ENCODE results near the gene TBL1X.
"Not testable (repeated sequence)": the region's sequence is repeated elsewhere in the genome, so short reads cannot be mapped to it uniquely, and the experiment has no call there.

The TBL1X gene

DNA sequence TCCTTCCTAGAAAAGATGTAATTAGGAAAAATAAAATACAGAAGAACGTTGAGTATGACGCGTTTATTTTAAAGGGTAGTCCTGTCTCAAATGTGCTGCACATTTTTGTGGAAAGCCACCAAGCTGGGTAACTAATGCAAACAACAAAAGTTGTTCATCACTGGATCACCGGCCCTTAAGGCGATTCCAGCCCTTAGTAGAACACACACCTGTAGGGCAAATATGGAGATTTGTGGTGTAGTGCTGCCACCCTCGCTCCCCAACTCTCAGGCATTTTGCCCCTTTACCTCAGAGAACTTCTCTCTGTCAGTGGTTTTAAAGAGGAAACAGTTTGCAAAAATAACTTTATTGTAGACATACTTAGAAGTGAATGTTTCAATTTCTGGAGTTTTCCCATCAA is 1.9 kb downstream of the TBL1X start:
- in situ Hi-C loops (cut with MboI; ENCODE audit: low sequenced_read_pairs, unreplicated experiment): loop anchor here (25.0 kb wide), 1 partner anchor 246 kb away; no protein-coding TSS in a partner anchor
- no peak for DNase-seq (ENCODE audit: low spot score)
- TF ChIP-seq, protein P1, sequence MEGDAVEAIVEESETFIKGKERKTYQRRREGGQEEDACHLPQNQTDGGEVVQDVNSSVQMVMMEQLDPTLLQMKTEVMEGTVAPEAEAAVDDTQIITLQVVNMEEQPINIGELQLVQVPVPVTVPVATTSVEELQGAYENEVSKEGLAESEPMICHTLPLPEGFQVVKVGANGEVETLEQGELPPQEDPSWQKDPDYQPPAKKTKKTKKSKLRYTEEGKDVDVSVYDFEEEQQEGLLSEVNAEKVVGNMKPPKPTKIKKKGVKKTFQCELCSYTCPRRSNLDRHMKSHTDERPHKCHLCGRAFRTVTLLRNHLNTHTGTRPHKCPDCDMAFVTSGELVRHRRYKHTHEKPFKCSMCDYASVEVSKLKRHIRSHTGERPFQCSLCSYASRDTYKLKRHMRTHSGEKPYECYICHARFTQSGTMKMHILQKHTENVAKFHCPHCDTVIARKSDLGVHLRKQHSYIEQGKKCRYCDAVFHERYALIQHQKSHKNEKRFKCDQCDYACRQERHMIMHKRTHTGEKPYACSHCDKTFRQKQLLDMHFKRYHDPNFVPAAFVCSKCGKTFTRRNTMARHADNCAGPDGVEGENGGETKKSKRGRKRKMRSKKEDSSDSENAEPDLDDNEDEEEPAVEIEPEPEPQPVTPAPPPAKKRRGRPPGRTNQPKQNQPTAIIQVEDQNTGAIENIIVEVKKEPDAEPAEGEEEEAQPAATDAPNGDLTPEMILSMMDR (IDR thresholded peaks at IDR 0.05; ENCODE audit: borderline replicate concordance, control extremely low read depth, extremely low read depth, insufficient read depth, missing control alignments): no peak

DNA sequence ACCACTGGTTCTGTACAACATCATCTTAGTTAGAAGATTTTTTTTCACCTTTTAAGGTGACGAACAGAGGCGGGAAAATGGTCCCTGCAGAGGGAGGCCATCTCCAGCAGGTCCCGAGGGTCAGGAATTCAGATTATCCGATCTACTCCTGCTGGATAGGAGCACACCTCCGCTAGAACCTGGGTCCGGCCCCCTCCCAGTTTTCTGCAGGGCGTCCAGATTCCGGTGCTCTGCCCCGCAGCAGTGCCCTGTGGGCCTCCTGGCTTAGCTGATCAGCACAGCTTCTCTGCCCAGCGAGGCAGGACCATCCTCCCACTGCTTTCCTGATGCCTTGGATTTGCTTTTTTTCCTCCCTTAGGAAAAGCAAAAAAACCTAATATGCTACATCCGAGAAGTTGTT is 2.3 kb downstream of the TBL1X start:
- in situ Hi-C loops (cut with MboI; ENCODE audit: low sequenced_read_pairs, unreplicated experiment): loop anchor here (25.0 kb wide), 1 partner anchor 245 kb away; no protein-coding TSS in a partner anchor
- no peak for DNase-seq (ENCODE audit: low spot score)
- TF ChIP-seq, protein P1 (IDR thresholded peaks at IDR 0.05; ENCODE audit: borderline replicate concordance, control extremely low read depth, extremely low read depth, insufficient read depth, missing control alignments): no peak

DNA sequence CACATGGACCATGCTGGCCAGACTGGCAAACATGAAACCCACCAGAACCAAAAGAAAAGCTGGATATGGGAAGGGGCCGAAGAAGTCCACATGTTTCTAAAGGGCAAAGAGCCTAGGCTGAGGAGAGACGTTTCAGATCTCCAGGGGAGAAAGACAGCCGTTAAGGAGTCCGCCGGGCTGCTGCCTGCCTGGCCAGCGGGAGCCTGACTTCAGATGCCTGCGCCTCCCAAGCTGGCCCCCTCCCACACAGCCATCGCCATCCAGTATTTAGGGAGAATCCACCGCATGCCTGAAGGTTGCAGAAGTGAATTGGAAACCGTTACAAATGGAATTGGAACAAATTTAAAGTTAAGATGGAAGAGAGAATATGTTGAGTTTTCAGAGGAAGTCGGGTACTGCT is 2.9 kb downstream of the TBL1X start:
- TF ChIP-seq, protein P1 (IDR thresholded peaks at IDR 0.05; ENCODE audit: borderline replicate concordance, control extremely low read depth, extremely low read depth, insufficient read depth, missing control alignments): no peak
- no peak for DNase-seq (ENCODE audit: low spot score)
- in situ Hi-C loops (cut with MboI; ENCODE audit: low sequenced_read_pairs, unreplicated experiment): loop anchor here (25.0 kb wide), 1 partner anchor 245 kb away; no protein-coding TSS in a partner anchor

DNA sequence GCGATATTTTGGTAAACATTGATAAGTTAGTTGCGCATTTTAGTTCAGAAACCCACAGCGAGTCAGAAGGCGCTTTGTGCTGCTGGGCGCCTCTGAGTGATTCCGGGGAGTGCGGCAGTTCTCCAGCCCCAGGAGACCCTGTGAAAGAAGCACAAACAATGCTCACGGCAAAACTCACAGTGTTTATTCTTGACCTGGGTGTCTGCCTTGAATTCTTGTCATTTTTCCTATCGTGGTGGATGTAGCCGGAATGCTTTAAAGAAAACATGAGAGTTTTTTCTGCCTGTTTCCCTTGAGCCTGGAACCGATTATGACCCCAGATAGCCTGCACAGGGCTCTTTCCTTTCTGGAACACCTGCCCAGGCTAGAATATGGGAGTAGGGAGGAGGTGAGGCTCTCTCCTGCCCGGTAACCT is 6.7 kb downstream of the TBL1X start:
- DNase-seq (ENCODE audit: low spot score): no peak
- in situ Hi-C loops (cut with MboI; ENCODE audit: low sequenced_read_pairs, unreplicated experiment): loop anchor here (25.0 kb wide), 1 partner anchor 241 kb away; no protein-coding TSS in a partner anchor
- TF ChIP-seq, protein P1 (IDR thresholded peaks at IDR 0.05; ENCODE audit: borderline replicate concordance, control extremely low read depth, extremely low read depth, insufficient read depth, missing control alignments): no peak

DNA sequence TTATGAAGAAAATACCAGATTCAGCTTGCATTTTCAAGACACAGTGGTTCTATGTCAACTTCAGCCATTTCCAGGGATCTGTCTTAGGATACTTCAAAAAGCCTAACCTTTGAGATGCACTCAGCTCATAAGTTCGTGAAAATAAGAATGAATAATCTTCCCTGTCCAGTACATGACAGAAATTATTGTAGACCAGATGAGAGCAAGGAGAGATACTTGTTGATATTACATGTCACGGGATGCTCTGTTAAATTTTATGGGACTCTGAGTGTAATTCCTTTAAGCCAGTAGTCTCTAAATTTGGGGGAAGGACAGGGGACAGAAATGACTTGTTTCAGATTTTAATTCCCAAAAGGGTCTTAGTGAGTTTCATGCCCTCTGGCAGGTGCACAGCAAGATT is 8.8 kb downstream of the TBL1X start:
- in situ Hi-C loops (cut with MboI; ENCODE audit: low sequenced_read_pairs, unreplicated experiment): loop anchor here (25.0 kb wide), 1 partner anchor 239 kb away; no protein-coding TSS in a partner anchor
- DNase-seq (ENCODE audit: low spot score): no peak
- TF ChIP-seq, protein P1 (IDR thresholded peaks at IDR 0.05; ENCODE audit: borderline replicate concordance, control extremely low read depth, extremely low read depth, insufficient read depth, missing control alignments): no peak

DNA sequence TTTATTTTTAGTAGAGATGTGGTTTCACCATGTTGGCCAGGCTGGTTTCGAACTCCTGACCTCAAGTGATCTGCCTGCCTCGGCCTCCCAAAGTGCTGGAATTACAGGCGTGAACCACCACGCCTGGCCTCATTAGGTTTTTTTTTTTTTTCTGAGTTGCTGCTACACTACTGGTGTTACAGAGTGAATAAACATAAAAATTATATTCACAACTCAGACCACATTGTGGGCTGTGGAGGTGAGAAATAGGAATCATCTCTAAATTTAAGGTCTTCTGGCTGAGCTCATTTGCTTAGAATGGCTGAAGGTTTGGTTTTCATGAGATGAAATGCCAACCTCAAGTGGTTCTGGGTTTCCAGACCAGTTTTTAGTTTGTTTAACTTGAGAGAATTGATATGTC is 10.6 kb downstream of the TBL1X start:
- in situ Hi-C loops (cut with MboI; ENCODE audit: low sequenced_read_pairs, unreplicated experiment); DNase-seq (ENCODE audit: low spot score): not testable (repeated sequence)

DNA sequence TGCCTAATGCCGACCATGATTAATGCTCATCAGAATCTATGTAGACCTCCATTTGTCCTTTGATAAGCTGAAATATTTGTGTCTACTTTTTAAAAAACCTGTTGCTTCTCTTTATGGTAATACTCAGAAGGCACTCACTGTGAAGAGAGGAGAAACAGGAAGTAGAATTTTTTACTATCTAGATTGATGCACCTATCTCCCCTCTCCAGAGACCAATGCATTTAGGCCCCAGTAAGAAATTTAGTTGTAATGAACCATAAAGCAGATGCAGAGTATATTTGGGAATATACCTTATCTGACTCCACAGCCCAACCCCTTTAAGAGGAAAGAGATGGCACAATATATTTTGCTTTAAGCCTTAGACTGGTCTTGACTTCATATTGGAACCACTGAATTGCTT is 11.1 kb downstream of the TBL1X start:
- TF ChIP-seq, protein P1 (IDR thresholded peaks at IDR 0.05; ENCODE audit: borderline replicate concordance, control extremely low read depth, extremely low read depth, insufficient read depth, missing control alignments): no peak
- DNase-seq (ENCODE audit: low spot score): no peak
- in situ Hi-C loops (cut with MboI; ENCODE audit: low sequenced_read_pairs, unreplicated experiment): no loop called here
